Hematopoietic multipotent progenitor cell treated with erythropoietin and hydrocortisone succinate and interleukin-3 and kit ligand, for 17 days (in vitro differentiated cells): ENCODE measurements around the gene WEE1.
"Not testable (repeated sequence)": the region's sequence is repeated elsewhere in the genome, so short reads cannot be mapped to it uniquely, and the experiment has no call there.

Experiments
- DNase-seq: peaks from one replicate; pipeline ENCODE4 v3.0.0-alpha.2; 2015; ENCODE audit warnings: low spot score

WEE1 gene

DNA sequence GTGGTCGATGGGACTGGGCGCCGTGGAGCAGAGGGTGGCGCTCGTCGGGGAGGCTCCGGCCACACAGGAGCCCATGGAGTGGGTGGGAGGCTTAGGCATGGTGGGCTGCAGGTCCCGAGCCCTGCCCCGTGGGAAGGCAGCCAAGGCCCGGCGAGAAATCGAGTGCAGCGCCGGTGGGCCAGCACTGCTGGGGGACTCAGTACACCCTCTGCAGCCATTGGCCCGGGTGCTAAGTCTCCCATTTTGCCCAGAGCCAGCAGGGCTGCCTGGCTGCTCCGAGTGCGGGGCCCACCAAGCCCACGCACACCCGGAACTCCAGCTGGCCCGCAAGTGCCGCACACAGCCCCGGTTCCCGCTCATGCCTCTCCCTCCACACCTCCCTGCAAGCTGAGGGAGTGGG lies 49.6 kb downstream of the WEE1 start:
- DNase-seq, result not testable (repeated sequence)

GRCh38 chr11:9624448-9624847 lies 51.0 kb downstream of the WEE1 start:
- DNase-seq, result no peak

- DNase-seq, result no peak
Measured at GRCh38 chr11:9625162-9625561, 51.7 kb downstream of the WEE1 start.

DNA sequence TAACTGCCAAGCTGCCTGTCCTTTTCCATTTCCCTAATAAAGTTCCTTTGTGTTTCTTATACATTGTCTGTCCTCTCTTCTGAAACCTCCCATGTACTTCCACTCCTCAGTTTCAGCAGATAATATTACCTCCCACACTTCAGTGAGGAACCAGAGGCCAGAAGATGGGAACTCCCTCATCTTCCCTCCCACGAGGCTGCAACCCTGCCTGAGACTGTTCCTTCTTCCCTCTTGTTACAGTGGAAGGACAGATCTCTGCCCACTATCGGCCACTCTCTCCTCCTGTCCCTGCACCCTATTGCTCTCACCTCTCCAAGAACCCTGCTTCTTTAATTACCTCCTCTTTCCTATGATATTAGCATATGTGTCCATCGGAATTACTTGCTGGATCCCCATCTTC lies 52.3 kb downstream of the WEE1 start:
- no peak for DNase-seq

DNA sequence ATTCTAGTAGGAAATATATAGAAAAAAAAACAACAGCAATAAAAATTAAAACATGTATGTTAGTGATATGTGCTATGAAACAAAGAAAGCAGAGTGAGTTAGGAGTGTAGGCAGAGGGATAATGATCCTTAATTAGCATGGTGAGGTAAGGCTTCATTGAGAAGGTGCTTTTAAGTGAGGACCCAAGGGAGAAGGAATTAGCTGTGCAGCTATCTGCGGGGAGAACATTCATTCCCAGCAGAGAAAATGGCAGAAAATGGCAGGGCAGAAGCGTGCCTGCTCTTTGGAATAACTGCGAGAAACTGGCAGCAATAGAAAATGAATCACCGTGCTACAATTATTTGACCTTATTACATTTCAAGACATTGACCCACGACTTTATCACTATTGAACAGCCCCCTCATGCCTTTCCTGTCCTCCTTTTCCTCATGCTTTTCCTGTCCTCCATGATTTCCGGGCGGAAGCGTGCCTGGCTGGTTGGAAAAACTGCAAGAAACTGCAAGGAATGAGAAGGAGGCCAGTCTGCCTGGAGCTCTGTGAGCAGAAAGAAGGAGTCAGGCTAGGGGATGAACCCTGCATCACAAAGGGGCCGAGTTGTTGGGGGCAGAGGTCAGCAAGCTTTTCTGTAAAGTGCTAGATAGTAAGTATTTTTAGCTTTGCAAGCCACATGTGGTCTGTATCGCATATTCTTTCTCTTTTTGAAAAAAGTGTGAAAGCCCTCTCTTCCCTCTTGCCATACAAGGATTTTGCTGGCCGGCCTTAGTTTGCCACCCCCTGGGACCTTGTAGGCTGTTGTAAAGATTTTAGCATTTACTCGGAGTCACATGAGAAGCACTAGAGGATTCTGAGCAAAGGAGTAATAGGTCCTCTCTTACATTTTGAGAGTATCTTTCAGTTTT lies 53.3 kb downstream of the WEE1 start:
- no peak for DNase-seq

GRCh38 chr11:9629064-9629463 lies 55.6 kb downstream of the WEE1 start:
- no peak for DNase-seq

DNA sequence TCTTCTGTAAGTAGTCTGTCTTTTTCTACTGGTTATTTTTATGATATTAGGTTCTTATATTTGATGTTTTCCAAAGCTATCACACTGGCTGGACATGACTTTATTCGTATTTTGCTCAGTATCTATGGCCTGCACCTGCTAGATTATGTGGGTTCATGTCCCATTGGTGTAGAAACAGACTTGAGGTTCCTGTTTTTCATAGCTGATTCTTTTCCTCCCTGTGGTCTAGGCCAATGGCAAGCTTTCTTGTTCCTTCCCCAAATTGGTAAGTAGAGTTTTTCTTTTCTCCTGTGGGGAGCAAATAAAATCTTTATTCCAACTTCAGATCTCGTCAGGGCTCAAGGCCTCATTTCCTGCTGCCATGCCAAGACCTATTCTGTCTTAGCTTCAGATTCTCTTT lies 60.2 kb downstream of the WEE1 start:
- no peak for DNase-seq

GRCh38 chr11:9636691-9637090 lies 63.2 kb downstream of the WEE1 start:
- DNase-seq, result no peak

DNA sequence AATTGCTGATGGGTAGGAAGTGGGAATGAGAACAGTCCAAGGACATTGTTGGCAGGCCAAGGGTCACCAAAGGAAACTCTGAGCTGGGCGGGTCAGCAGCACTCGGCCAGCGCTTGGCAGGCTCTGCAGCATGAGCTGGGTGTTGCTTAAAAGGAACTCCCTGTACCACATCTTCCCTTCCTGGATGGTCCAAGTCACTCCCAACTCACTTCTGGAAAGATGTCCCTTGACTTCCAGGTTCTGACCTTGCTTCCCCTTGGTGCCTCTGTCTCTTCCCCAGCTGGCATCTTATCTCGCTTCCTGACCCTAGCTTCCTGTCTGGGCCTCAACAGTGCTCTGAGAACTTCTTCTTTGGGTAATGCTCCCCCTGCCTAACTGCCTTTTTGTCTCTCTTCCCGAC lies 65.6 kb downstream of the WEE1 start:
- no peak for DNase-seq
